Measurements from ENCODE around the gene C1orf185. TPM values are rescaled to one million over a fixed set of nuclear protein-coding genes. Genes with fewer than 3 reads are reported as not detected.

Gene C1orf185
- total and polyA plus RNA-seq, 9 of the 15 experiments (the other 6 are each of a cell fraction or from before 2014, with no cell fraction given) = not detected

DNA sequence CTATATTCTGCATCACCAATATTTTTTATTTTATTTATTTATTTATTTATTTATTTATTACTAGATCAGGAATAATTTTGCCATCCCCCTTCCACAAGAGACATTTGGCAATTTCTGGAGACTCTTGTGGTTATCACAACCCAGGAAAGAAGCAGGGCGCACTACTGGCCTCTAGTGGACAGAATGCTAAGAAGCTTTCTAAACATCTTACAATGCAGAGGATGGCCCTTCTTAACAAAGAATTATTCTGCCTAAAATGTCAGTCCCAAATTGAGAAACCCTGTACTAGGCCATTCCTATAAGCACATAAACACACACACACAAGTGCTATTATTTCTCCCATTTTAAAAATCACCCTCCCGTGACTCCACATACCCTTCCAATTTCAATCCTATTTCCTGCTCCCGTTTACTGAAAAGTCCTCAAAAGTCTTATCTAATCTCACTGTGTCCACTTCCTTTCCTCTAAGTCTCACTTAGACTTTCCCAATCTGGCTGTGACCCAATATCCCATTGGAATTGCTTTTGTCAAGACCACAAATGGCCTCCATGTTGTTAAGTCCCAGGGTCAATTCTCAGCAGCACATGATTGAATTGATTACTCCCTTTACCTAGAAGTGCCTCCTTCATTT lies 90.3 kb downstream of the C1orf185 start (continued):
- TF ChIP-seq, protein P1, sequence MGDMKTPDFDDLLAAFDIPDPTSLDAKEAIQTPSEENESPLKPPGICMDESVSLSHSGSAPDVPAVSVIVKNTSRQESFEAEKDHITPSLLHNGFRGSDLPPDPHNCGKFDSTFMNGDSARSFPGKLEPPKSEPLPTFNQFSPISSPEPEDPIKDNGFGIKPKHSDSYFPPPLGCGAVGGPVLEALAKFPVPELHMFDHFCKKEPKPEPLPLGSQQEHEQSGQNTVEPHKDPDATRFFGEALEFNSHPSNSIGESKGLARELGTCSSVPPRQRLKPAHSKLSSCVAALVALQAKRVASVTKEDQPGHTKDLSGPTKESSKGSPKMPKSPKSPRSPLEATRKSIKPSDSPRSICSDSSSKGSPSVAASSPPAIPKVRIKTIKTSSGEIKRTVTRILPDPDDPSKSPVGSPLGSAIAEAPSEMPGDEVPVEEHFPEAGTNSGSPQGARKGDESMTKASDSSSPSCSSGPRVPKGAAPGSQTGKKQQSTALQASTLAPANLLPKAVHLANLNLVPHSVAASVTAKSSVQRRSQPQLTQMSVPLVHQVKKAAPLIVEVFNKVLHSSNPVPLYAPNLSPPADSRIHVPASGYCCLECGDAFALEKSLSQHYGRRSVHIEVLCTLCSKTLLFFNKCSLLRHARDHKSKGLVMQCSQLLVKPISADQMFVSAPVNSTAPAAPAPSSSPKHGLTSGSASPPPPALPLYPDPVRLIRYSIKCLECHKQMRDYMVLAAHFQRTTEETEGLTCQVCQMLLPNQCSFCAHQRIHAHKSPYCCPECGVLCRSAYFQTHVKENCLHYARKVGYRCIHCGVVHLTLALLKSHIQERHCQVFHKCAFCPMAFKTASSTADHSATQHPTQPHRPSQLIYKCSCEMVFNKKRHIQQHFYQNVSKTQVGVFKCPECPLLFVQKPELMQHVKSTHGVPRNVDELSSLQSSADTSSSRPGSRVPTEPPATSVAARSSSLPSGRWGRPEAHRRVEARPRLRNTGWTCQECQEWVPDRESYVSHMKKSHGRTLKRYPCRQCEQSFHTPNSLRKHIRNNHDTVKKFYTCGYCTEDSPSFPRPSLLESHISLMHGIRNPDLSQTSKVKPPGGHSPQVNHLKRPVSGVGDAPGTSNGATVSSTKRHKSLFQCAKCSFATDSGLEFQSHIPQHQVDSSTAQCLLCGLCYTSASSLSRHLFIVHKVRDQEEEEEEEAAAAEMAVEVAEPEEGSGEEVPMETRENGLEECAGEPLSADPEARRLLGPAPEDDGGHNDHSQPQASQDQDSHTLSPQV (IDR thresholded peaks at IDR 0.05) = no peak
- TF ChIP-seq ILF3 (IDR thresholded peaks at IDR 0.05; ENCODE audit: borderline replicate concordance) = no peak
- TF ChIP-seq U2AF1 (optimal IDR thresholded peaks at IDR 0.05; ENCODE audit: low read depth, low read length) = no peak
- peak; percentile 72 to 82 for TF ChIP-seq RAD21 (CRISPR knock-in tag; conservative IDR thresholded peaks at IDR 0.05 in 1 of 2, IDR thresholded peaks at IDR 0.05 in 1 of 2)
- TF ChIP-seq RNF2 (IDR thresholded peaks at IDR 0.05) = no peak
- no peak for TF ChIP-seq ZNF184 (CRISPR knock-in tag; IDR thresholded peaks at IDR 0.05)
- TF ChIP-seq, protein P2, sequence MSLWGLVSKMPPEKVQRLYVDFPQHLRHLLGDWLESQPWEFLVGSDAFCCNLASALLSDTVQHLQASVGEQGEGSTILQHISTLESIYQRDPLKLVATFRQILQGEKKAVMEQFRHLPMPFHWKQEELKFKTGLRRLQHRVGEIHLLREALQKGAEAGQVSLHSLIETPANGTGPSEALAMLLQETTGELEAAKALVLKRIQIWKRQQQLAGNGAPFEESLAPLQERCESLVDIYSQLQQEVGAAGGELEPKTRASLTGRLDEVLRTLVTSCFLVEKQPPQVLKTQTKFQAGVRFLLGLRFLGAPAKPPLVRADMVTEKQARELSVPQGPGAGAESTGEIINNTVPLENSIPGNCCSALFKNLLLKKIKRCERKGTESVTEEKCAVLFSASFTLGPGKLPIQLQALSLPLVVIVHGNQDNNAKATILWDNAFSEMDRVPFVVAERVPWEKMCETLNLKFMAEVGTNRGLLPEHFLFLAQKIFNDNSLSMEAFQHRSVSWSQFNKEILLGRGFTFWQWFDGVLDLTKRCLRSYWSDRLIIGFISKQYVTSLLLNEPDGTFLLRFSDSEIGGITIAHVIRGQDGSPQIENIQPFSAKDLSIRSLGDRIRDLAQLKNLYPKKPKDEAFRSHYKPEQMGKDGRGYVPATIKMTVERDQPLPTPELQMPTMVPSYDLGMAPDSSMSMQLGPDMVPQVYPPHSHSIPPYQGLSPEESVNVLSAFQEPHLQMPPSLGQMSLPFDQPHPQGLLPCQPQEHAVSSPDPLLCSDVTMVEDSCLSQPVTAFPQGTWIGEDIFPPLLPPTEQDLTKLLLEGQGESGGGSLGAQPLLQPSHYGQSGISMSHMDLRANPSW (CRISPR knock-in tag; IDR thresholded peaks at IDR 0.05) = no peak
- TF ChIP-seq, protein P3, sequence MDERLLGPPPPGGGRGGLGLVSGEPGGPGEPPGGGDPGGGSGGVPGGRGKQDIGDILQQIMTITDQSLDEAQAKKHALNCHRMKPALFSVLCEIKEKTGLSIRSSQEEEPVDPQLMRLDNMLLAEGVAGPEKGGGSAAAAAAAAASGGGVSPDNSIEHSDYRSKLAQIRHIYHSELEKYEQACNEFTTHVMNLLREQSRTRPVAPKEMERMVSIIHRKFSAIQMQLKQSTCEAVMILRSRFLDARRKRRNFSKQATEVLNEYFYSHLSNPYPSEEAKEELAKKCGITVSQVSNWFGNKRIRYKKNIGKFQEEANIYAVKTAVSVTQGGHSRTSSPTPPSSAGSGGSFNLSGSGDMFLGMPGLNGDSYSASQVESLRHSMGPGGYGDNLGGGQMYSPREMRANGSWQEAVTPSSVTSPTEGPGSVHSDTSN (CRISPR knock-in tag; IDR thresholded peaks at IDR 0.05; ENCODE audit: low read depth) = no peak
- TF ChIP-seq, protein P3 (tag; conservative IDR thresholded peaks at IDR 0.05; ENCODE audit: low read depth) = no peak
- peak in 1 of 2 experiments; percentile 66; a peak in 2 of 4 replicates for TF ChIP-seq RCOR1 (IDR thresholded peaks at IDR 0.05; ENCODE audit: borderline replicate concordance in 1 of 2, low read depth in 2 of 2, low read length in 2 of 2)
- TF ChIP-seq SMAD4 (CRISPR knock-in tag; conservative IDR thresholded peaks at IDR 0.05) = no peak
- TF ChIP-seq JUNB (CRISPR knock-in tag; conservative IDR thresholded peaks at IDR 0.05) = no peak
- TF ChIP-seq HDAC3 (IDR thresholded peaks at IDR 0.05; ENCODE audit: borderline replicate concordance, partially characterized antibody) = no peak
- no peak for TF ChIP-seq ZNF644 (tag; IDR thresholded peaks at IDR 0.05; ENCODE audit: low read depth)
- peak; percentile 34; the same call in 1 of the 2 replicates for TF ChIP-seq FOSL1 (tag; conservative IDR thresholded peaks at IDR 0.05)
- no peak for TF ChIP-seq ATF7 (IDR thresholded peaks at IDR 0.05)
- TF ChIP-seq TAF1 (IDR thresholded peaks at IDR 0.05; ENCODE audit: control insufficient read depth, extremely low read depth, insufficient read depth, low read length, severe bottlenecking) = no peak
- no peak for TF ChIP-seq MEIS2 (IDR thresholded peaks at IDR 0.05; ENCODE audit: partially characterized antibody)
- TF ChIP-seq ZSCAN32 (CRISPR knock-in tag; IDR thresholded peaks at IDR 0.05) = no peak

Data from K562 (cell line).